ENCODE data around the gene PUS3.

DNA sequence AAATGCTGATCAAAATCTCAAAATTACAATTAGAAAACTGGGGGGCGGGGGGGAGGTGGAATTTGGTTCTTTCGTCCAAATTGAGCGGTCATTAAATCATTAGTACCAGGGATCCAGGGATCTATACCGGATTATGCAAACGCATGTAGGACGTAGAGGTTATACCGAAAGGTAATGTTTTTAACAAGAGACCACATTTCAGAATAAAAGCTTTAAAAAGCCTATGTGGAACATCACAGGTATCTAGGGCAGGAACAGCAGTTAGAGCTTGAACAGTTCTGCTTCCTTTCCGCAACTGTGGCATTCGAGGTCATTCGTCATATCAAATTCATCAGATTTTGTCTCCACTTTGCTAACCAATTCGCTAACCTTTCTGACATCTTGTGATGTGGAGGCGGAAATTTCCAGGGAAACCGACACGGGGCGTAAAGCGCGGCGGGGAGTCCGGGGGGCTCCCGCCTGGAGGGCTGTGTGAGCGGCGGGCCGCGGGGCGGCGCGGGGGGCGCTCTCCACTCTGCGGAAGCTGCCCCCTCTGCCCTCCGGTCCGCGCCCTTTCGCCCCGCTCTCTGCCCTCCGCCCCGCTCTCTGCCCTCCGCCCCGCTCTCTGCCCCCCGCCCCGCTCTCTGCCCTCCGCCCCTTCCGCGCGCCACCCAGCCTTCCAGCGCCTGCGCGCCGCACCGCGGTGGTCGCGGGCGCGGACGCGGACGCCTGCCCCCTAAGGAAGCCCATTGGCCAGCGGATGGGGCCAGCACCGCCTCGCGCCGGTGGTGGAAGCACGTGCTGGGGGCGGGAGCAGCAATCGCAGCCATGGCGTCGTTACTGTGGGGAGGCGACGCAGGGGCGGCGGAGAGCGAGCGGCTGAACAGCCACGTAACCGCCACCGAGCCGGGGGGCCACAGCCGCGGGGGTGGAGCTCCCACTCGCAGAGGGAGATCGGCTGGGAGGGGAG lies 979 bp upstream of the PUS3 start, which contains the start of gene DDX25:
- TF ChIP-seq EP300 (IDR thresholded peaks at IDR 0.05), result no peak
- TF ChIP-seq, protein P1, sequence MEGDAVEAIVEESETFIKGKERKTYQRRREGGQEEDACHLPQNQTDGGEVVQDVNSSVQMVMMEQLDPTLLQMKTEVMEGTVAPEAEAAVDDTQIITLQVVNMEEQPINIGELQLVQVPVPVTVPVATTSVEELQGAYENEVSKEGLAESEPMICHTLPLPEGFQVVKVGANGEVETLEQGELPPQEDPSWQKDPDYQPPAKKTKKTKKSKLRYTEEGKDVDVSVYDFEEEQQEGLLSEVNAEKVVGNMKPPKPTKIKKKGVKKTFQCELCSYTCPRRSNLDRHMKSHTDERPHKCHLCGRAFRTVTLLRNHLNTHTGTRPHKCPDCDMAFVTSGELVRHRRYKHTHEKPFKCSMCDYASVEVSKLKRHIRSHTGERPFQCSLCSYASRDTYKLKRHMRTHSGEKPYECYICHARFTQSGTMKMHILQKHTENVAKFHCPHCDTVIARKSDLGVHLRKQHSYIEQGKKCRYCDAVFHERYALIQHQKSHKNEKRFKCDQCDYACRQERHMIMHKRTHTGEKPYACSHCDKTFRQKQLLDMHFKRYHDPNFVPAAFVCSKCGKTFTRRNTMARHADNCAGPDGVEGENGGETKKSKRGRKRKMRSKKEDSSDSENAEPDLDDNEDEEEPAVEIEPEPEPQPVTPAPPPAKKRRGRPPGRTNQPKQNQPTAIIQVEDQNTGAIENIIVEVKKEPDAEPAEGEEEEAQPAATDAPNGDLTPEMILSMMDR (IDR thresholded peaks at IDR 0.05), result no peak
